SK-N-SH treated with all-trans-retinoic acid at 6 μM for 48 hours (cell line): Measurements from ENCODE around the gene R3HDM2.

Experiments used
- PATZ1 ChIP-seq: fragments of 250-450 bp; sonication (Bioruptor Pico); IDR thresholded peaks from 2 replicates; pipeline ENCODE4 v1.8.0; 2020; ENCODE audit warnings: mild to moderate bottlenecking, moderate library complexity, borderline replicate concordance
- POU6F1 ChIP-seq: fragments of 250-450 bp; sonication (Bioruptor Pico); IDR thresholded peaks from 2 replicates; pipeline ENCODE4 v1.8.0; 2021; ENCODE audit warnings: low read depth, mild to moderate bottlenecking, moderate library complexity, borderline replicate concordance
- PPARA ChIP-seq: fragments of 250-450 bp; sonication (Bioruptor Pico); IDR thresholded peaks from 2 replicates; pipeline ENCODE4 v1.5.0; 2020; ENCODE audit warnings: mild to moderate bottlenecking, borderline replicate concordance
- RARB ChIP-seq: fragments of 250-450 bp; sonication (Bioruptor Pico); IDR thresholded peaks from 2 replicates; pipeline ENCODE4 v1.8.0; 2021; ENCODE audit warnings: mild to moderate bottlenecking, moderate library complexity
- TOX ChIP-seq: fragments of 250-450 bp; sonication (Bioruptor Pico); IDR thresholded peaks from 2 replicates; pipeline ENCODE4 v1.8.0; 2021; ENCODE audit warnings: mild to moderate bottlenecking, moderate library complexity, borderline replicate concordance
- ZNF565 ChIP-seq: fragments of 450-650 bp; formaldehyde crosslinking; conservative IDR thresholded peaks from 2 replicates; pipeline ENCODE4 v1.5.0; 2020; ENCODE audit warnings: low read depth, mild to moderate bottlenecking, moderate library complexity
- TF ChIP-seq, protein P1 (sequence below): fragments of 250-450 bp; sonication (Bioruptor Pico); IDR thresholded peaks from 2 replicates; pipeline ENCODE4 v1.5.1; 2021; ENCODE audit warnings: mild to moderate bottlenecking, moderate library complexity
- TF ChIP-seq, protein P2 (sequence below): fragments of 250-450 bp; sonication (Bioruptor Pico); IDR thresholded peaks from 2 replicates; pipeline ENCODE4 v1.5.1; 2020; ENCODE audit warnings: low read depth, mild to moderate bottlenecking, moderate library complexity

DNA sequence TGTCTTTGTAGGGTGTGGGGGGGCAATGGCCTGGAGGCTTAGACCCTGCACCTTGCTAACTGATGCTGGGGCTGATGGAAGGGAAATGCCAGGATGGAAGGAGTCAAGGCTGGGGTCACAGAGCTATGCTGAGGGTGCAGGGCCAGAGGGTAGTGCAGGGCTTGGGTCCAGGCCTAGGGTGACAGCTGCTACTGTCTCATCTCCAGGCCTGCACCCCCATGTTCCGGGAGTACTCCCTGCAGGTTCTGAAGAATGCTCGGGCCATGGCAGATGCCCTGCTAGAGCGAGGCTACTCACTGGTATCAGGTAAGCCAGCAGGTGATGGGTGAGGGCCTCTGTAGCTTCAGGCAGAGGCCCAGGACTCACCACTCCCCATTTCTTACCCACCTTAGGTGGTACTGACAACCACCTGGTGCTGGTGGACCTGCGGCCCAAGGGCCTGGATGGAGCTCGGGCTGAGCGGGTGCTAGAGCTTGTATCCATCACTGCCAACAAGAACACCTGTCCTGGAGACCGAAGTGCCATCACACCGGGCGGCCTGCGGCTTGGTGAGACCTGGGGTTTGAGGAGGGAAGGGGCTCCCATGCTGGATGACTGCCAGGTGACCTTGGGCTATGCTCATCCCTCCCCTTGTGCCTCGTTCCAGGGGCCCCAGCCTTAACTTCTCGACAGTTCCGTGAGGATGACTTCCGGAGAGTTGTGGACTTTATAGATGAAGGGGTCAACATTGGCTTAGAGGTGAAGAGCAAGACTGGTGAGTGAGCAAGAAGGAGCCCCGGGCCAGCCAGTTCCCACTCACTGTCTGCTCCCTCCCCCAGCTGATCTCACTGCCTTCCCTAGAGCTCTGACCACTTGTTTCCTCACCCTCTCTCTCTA lies 197.2 kb downstream of the R3HDM2 start:
- TF ChIP-seq RARB (CRISPR knock-in tag) (no peak), PATZ1 (CRISPR knock-in tag) (no peak), ZNF565 (CRISPR knock-in tag) (no peak), PPARA (CRISPR knock-in tag) (no peak), POU6F1 (CRISPR knock-in tag) (no peak), TOX (CRISPR knock-in tag) (no peak)
- TF ChIP-seq, protein P1, sequence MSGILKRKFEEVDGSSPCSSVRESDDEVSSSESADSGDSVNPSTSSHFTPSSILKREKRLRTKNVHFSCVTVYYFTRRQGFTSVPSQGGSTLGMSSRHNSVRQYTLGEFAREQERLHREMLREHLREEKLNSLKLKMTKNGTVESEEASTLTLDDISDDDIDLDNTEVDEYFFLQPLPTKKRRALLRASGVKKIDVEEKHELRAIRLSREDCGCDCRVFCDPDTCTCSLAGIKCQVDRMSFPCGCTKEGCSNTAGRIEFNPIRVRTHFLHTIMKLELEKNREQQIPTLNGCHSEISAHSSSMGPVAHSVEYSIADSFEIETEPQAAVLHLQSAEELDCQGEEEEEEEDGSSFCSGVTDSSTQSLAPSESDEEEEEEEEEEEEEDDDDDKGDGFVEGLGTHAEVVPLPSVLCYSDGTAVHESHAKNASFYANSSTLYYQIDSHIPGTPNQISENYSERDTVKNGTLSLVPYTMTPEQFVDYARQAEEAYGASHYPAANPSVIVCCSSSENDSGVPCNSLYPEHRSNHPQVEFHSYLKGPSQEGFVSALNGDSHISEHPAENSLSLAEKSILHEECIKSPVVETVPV (CRISPR knock-in tag): no peak
- TF ChIP-seq, protein P2, sequence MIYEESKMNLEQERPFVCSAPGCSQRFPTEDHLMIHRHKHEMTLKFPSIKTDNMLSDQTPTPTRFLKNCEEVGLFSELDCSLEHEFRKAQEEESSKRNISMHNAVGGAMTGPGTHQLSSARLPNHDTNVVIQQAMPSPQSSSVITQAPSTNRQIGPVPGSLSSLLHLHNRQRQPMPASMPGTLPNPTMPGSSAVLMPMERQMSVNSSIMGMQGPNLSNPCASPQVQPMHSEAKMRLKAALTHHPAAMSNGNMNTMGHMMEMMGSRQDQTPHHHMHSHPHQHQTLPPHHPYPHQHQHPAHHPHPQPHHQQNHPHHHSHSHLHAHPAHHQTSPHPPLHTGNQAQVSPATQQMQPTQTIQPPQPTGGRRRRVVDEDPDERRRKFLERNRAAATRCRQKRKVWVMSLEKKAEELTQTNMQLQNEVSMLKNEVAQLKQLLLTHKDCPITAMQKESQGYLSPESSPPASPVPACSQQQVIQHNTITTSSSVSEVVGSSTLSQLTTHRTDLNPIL (CRISPR knock-in tag): no peak
